Measurements from ENCODE around the gene HOXC9. TPM values are rescaled to one million over a fixed set of nuclear protein-coding genes. Genes with fewer than 3 reads are reported as not detected.
A peak's percentile ranks its signal among the peaks of the same experiment; 100 is the strongest.

Gene HOXC9
- total RNA-seq = not detected in 2 replicates

- DNase-seq = no peak
- Mint-ChIP-seq H3K4me1 (peaks cover 20% of the 10 kb centered on the region), H3K27me3 (peaks cover 92% of the 10 kb centered on the region), H3K36me3 (ENCODE audit: low read depth) (no peaks in the 10 kb centered on the region), H3K9me3 (no peaks in the 10 kb centered on the region), H3K27ac (peak within 1 kb of the TSS; percentile 56), H3K4me3 (peak within 1 kb of the TSS; percentile 39)
- intact Hi-C loops (cut with micrococcal nuclease) = loop anchor here (10.0 kb wide), 1 partner anchor 364 kb away; the partner anchor contains the start of gene GPR84
Measured at GRCh38 chr12:54000116-54001114, at the start of gene HOXC9. Gene HOXC9 (plus strand): TSS chr12:54000161. CDS start chr12:54000189, 28 bp downstream.

DNA sequence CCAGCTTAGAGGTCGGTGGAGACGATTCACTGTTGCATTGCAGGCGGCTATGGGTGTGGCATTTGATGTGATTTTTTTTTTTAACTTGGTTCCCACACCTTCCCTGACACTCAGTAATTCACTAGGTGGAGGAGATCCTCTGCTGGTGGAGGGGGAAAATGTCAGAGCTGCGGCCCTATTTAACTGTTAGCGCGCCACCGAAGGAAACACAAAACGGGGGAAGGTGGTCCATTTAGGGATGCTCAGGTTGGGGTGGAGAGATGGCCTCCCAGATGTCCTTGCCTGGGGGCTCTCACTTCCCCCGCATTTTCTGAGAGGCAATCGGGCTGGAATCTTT is 49.6 kb upstream of the HOXC9 start:
- no peak for DNase-seq
- Mint-ChIP-seq H3K27me3 (peaks cover 86% of the 10 kb centered on the region), H3K36me3 (ENCODE audit: low read depth) (peaks cover 1% of the 10 kb centered on the region), H3K4me3 (no peak overlapping the region), H3K9me3 (peaks cover 4% of the 10 kb centered on the region), H3K27ac (no peak overlapping the region), H3K4me1 (no peaks in the 10 kb centered on the region)
- intact Hi-C loops (cut with micrococcal nuclease) = loop anchor here (2.0 to 5.0 kb wide), 2 partner anchors 14 to 102 kb away; partner anchors contain the start of gene HOXC4

DNA sequence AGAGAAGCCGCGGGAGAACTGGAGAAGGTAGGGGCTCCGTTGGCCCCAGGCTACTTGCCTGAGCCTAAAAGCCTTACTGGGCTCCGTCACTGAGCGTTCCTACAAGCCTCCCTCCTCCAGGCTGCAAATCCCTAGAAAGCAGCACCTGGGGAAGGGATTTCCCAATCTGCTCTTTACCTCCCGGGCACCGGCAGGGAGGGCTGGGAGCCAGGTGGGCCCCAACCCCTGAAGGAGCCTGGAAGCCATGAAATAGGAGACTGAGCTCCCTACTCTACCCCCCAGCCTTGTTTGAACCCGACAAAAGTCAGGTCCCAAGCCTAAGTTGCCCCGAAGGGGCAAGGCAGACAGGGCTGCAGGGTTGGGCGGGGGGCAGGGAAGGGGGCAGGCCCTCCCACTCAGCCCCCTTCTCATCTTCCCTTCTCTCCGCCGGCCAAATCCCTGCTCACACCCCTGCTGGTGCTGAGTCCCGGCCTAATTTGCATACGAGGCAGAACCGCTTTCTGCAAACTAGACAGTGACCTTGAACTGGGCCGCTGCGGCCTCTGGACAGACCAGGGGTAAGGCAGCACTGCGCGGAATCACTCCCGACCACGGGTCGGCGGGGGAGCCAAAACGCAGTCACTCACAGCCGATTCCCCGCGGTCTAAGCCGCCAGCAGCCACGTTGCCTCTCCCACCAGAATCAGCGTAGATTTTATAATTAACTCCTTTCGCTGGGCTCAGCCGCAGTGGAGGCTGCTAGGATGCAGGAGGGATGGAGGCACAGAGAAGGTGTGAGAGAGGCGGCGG is 49.0 kb upstream of the HOXC9 start:
- Mint-ChIP-seq H3K36me3 (ENCODE audit: low read depth) (peaks cover 1% of the 10 kb centered on the region), H3K27me3 (peaks cover 83% of the 10 kb centered on the region), H3K9me3 (peaks cover 4% of the 10 kb centered on the region), H3K4me3 (no peak overlapping the region), H3K27ac (peak overlapping the region; percentile 66), H3K4me1 (peaks cover 2% of the 10 kb centered on the region)
- intact Hi-C loops (cut with micrococcal nuclease) = loop anchor here (2.0 to 5.0 kb wide), 2 partner anchors 14 to 101 kb away; partner anchors contain the start of gene HOXC4
- DNase-seq = peak; percentile 58

- H3K27ac Mint-ChIP-seq = peak overlapping the region; percentile 66
- H3K4me3 Mint-ChIP-seq = no peak overlapping the region
- DNase-seq = peak; percentile 63
- H3K9me3 Mint-ChIP-seq = peaks cover 4% of the 10 kb centered on the region
- intact Hi-C loops (cut with micrococcal nuclease) = loop anchor here (2.0 to 5.0 kb wide), 3 partner anchors 15 to 101 kb away; partner anchors contain the start of genes HOTAIR and HOXC4
- peaks cover 5% of the 10 kb centered on the region for H3K4me1 Mint-ChIP-seq
- peaks cover 83% of the 10 kb centered on the region for H3K27me3 Mint-ChIP-seq
- peaks cover 1% of the 10 kb centered on the region for H3K36me3 Mint-ChIP-seq (ENCODE audit: low read depth)
Measured at GRCh38 chr12:53951577-53952334, 48.2 kb upstream of the HOXC9 start.

DNA sequence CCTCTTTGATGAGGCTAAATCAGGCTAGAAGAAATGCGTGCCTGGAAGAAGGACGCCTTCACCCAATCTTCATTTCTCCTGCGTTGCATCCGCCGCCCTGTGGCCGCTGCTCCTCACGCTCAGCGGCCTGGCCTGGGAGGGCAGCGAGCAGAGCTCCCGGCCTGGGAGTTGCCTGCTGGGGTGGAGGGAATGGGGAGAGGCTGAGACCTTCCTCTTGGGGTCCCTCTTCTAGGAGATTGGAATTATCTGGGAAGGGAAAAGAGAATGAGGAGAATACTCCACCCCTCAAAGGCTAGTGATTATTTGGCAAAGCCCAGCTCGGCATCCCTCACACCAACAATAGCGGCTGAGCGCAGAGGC is 47.6 kb upstream of the HOXC9 start:
- H3K27me3 Mint-ChIP-seq = peaks cover 86% of the 10 kb centered on the region
- no peak overlapping the region for H3K4me3 Mint-ChIP-seq
- peaks cover 4% of the 10 kb centered on the region for H3K9me3 Mint-ChIP-seq
- peaks cover 1% of the 10 kb centered on the region for H3K36me3 Mint-ChIP-seq (ENCODE audit: low read depth)
- DNase-seq = peak; percentile 59
- intact Hi-C loops (cut with micrococcal nuclease) = loop anchor here (2.0 to 5.0 kb wide), 2 partner anchors 22 to 100 kb away; partner anchors contain the start of genes HOTAIR and HOXC4
- H3K27ac Mint-ChIP-seq = peak overlapping the region; percentile 60
- peaks cover 5% of the 10 kb centered on the region for H3K4me1 Mint-ChIP-seq

DNA sequence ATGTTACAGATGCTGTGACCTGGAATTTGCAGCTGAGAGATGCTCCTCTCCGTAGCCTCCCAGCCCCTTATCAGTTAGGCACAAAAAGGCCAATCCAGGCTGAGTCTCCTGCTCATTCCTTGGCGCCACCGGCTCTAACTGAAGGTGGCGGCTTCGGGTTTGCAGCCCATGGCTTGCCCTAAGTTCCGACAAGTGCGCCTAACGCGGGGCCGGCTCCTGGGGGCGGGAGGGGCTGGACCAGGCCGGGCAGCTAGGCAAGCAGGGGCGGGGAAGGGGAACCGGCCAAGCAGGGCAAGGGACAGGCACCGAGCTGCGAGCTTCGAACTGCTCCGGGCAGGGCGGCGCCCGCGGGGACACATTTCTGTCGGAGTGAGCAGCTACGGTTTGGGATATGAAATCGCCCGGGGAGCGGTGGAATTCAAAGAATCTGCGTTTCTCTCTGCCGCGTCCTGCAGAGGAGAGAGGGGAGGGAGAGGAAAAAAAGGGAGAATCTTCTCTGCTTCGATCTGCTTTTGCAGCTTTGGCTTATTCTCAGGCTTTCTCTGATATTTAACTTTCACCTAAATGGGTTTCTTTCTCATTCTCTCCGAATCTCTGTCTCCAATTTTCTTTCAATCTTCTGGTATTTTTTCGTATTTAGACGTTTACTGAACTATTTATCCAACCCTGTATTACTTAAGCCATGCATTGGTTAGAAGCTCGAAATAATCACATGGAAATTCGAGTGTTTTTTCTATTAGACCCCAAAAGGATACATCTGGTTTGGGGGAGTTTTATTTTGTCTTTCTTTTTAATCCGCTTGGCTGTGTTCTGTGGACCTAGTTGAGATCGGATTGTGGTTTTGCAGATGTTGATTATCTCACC is 46.9 kb upstream of the HOXC9 start:
- Mint-ChIP-seq H3K27ac (peak overlapping the region; percentile 60), H3K27me3 (peaks cover 83% of the 10 kb centered on the region), H3K4me1 (peaks cover 5% of the 10 kb centered on the region), H3K9me3 (peaks cover 4% of the 10 kb centered on the region), H3K4me3 (no peak overlapping the region), H3K36me3 (ENCODE audit: low read depth) (peaks cover 1% of the 10 kb centered on the region)
- no peak for DNase-seq
- intact Hi-C loops (cut with micrococcal nuclease) = loop anchor here (2.0 to 5.0 kb wide), 2 partner anchors 22 to 99 kb away; partner anchors contain the start of genes HOTAIR and HOXC4

GRCh38 chr12:53953831-53954693 is 45.9 kb upstream of the HOXC9 start:
- Mint-ChIP-seq H3K27ac (peak overlapping the region; percentile 62), H3K36me3 (ENCODE audit: low read depth) (peaks cover 1% of the 10 kb centered on the region), H3K4me3 (no peak overlapping the region), H3K9me3 (peaks cover 4% of the 10 kb centered on the region), H3K4me1 (peaks cover 5% of the 10 kb centered on the region), H3K27me3 (peaks cover 82% of the 10 kb centered on the region)
- intact Hi-C loops (cut with micrococcal nuclease) = loop anchor here (2.0 to 5.0 kb wide), 3 partner anchors 21 to 98 kb away; partner anchors contain the start of genes HOTAIR and HOXC4
- DNase-seq = no peak

DNA sequence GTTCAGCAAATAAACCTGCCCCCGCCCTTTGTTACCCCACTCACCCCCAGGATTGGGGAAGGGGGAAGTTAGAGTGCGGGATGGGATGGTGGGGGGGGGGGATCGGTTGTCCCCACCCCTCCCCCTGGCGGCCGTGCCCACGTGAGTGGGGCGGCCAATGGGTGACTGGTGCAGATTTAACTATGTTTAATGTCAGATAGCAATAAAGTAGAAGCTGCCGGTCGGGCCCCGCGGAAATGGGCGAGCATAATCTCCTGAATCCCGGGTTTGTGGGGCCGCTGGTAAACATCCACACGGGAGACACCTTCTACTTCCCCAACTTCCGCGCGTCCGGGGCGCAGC is 45.3 kb upstream of the HOXC9 start, which contains the start of gene HOXC12:
HOXC12 (plus strand) TSS at position 210 of the 342 bp plus-strand sequence; CDS start at position 237, 27 bp downstream.
- peaks cover 82% of the 10 kb centered on the region for H3K27me3 Mint-ChIP-seq
- peaks cover 6% of the 10 kb centered on the region for H3K9me3 Mint-ChIP-seq
- no peak for DNase-seq
- H3K4me3 Mint-ChIP-seq = no peak within 1 kb of the TSS
- H3K27ac Mint-ChIP-seq = peak within 1 kb of the TSS; percentile 62
- peaks cover 1% of the 10 kb centered on the region for H3K36me3 Mint-ChIP-seq (ENCODE audit: low read depth)
- peaks cover 5% of the 10 kb centered on the region for H3K4me1 Mint-ChIP-seq
- intact Hi-C loops (cut with micrococcal nuclease) = loop anchor here (2.0 to 5.0 kb wide), 3 partner anchors 40 to 98 kb away; partner anchors contain the start of genes HOXC4 and HOXC5

DNA sequence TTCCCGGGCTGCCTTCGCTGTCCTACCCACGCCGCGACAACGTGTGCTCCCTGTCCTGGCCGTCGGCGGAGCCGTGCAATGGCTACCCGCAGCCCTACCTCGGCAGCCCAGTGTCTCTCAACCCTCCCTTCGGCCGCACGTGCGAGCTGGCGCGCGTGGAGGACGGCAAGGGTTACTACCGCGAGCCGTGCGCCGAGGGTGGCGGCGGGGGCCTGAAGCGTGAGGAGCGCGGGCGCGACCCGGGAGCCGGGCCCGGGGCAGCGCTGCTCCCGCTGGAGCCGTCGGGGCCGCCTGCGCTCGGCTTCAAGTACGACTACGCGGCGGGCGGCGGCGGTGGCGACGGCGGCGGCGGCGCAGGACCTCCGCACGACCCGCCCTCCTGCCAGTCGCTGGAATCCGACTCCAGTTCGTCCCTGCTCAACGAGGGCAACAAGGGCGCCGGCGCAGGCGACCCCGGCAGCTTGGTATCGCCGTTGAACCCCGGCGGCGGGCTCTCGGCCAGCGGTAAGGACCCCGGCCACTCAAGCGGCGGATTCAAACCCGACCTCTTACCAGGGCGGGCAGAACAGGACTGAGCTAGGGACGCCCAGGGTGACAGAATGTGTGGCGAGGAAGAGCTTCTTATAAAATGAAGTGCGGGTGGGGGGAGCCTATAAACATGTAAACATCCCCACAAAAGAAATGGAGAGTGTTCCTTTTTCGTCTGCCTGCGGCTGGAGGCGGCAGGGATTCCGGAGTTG is 44.8 kb upstream of the HOXC9 start:
- intact Hi-C loops (cut with micrococcal nuclease) = loop anchor here (2.0 to 5.0 kb wide), 2 partner anchors 40 to 77 kb away; partner anchors contain the start of gene HOXC5
- Mint-ChIP-seq H3K27me3 (peaks cover 83% of the 10 kb centered on the region), H3K4me3 (no peak overlapping the region), H3K36me3 (ENCODE audit: low read depth) (peaks cover 1% of the 10 kb centered on the region), H3K27ac (no peak overlapping the region), H3K4me1 (peaks cover 5% of the 10 kb centered on the region), H3K9me3 (peaks cover 10% of the 10 kb centered on the region)
- no peak for DNase-seq

- no peak for DNase-seq
- H3K4me3 Mint-ChIP-seq = no peak overlapping the region
- H3K4me1 Mint-ChIP-seq = peaks cover 5% of the 10 kb centered on the region
- peak overlapping the region; percentile 50 for H3K27ac Mint-ChIP-seq
- peaks cover 85% of the 10 kb centered on the region for H3K27me3 Mint-ChIP-seq
- intact Hi-C loops (cut with micrococcal nuclease) = loop anchor here (2.0 to 5.0 kb wide), 2 partner anchors 39 to 76 kb away; partner anchors contain the start of gene HOXC5
- peaks cover 13% of the 10 kb centered on the region for H3K9me3 Mint-ChIP-seq
- H3K36me3 Mint-ChIP-seq (ENCODE audit: low read depth) = peaks cover 1% of the 10 kb centered on the region
Measured at GRCh38 chr12:53955776-53956250, 44.1 kb upstream of the HOXC9 start.
